Measurements from ENCODE around the gene UBE2E2. TPM values are rescaled to one million over a fixed set of nuclear protein-coding genes. Genes with fewer than 3 reads are reported as not detected.
A peak's percentile ranks its signal among the peaks of the same experiment; 100 is the strongest.

The UBE2E2 gene
- 1 to 10 TPM; 5.7 to 7.2 TPM for total RNA-seq

GRCh38 chr3:23202921-23203707 is at the start of gene UBE2E2:
UBE2E2 (plus strand) TSS chr3:23203327.
- Mint-ChIP-seq H3K4me1 (peaks cover 13% of the 10 kb centered on the region), H3K27me3 (peaks cover 19% of the 10 kb centered on the region), H3K9me3 (no peaks in the 10 kb centered on the region), H3K27ac (peak within 1 kb of the TSS; percentile 84), H3K36me3 (no peaks in the 10 kb centered on the region), H3K4me3 (peak within 1 kb of the TSS; percentile 94)
- ATAC-seq (ENCODE audit: low read depth) (peak; percentile 71), DNase-seq (peak; percentile 82)
- POLR2A ChIA-PET: no interaction called here

GRCh38 chr3:23153436-23153835 is 49.7 kb upstream of the UBE2E2 start:
- POLR2A ChIA-PET: no interaction called here

GRCh38 chr3:23157331-23157730 is 45.8 kb upstream of the UBE2E2 start:
- no peaks in the 10 kb centered on the region for H3K36me3 Mint-ChIP-seq
- no peak overlapping the region for H3K27ac Mint-ChIP-seq
- H3K4me3 Mint-ChIP-seq: no peak overlapping the region
- H3K9me3 Mint-ChIP-seq: peaks cover 1% of the 10 kb centered on the region
- no peaks in the 10 kb centered on the region for H3K4me1 Mint-ChIP-seq
- DNase-seq (no peak), ATAC-seq (ENCODE audit: low read depth) (no peak)
- peaks cover 7% of the 10 kb centered on the region for H3K27me3 Mint-ChIP-seq
- POLR2A ChIA-PET: no interaction called here

More at GRCh38 chr3:23153436-23153835, 49.7 kb upstream of the UBE2E2 start:
- Mint-ChIP-seq H3K9me3 (peaks cover 2% of the 10 kb centered on the region), H3K4me3 (no peak overlapping the region), H3K36me3 (no peaks in the 10 kb centered on the region), H3K4me1 (no peaks in the 10 kb centered on the region), H3K27ac (no peak overlapping the region), H3K27me3 (peaks cover 4% of the 10 kb centered on the region)
- DNase-seq: no peak
- no peak for ATAC-seq (ENCODE audit: low read depth)

GRCh38 chr3:23159929-23160328 is 43.2 kb upstream of the UBE2E2 start:
- Mint-ChIP-seq H3K4me3 (no peak overlapping the region), H3K9me3 (peaks cover 1% of the 10 kb centered on the region), H3K4me1 (no peaks in the 10 kb centered on the region), H3K27me3 (peaks cover 7% of the 10 kb centered on the region), H3K36me3 (no peaks in the 10 kb centered on the region), H3K27ac (no peak overlapping the region)
- DNase-seq: no peak
- POLR2A ChIA-PET: no interaction called here
- ATAC-seq (ENCODE audit: low read depth): no peak

GRCh38 chr3:23161308-23161707 is 41.8 kb upstream of the UBE2E2 start:
- ATAC-seq (ENCODE audit: low read depth): no peak
- POLR2A ChIA-PET: no interaction called here

GRCh38 chr3:23161896-23162570 is 41.1 kb upstream of the UBE2E2 start:
- no peak for DNase-seq
- H3K36me3 Mint-ChIP-seq: no peaks in the 10 kb centered on the region
- peaks cover 3% of the 10 kb centered on the region for H3K27me3 Mint-ChIP-seq
- no peak overlapping the region for H3K27ac Mint-ChIP-seq
- H3K4me3 Mint-ChIP-seq: no peak overlapping the region
- ATAC-seq (ENCODE audit: low read depth): no peak
- no peaks in the 10 kb centered on the region for H3K4me1 Mint-ChIP-seq
- peaks cover 1% of the 10 kb centered on the region for H3K9me3 Mint-ChIP-seq
- POLR2A ChIA-PET: no interaction called here

More at GRCh38 chr3:23161308-23161707, 41.8 kb upstream of the UBE2E2 start:
- no peak overlapping the region for H3K27ac Mint-ChIP-seq
- H3K27me3 Mint-ChIP-seq: peaks cover 7% of the 10 kb centered on the region
- H3K36me3 Mint-ChIP-seq: no peaks in the 10 kb centered on the region
- H3K4me1 Mint-ChIP-seq: no peaks in the 10 kb centered on the region
- no peak overlapping the region for H3K4me3 Mint-ChIP-seq
- no peak for DNase-seq
- peaks cover 1% of the 10 kb centered on the region for H3K9me3 Mint-ChIP-seq

GRCh38 chr3:23162934-23163333 is 40.2 kb upstream of the UBE2E2 start:
- Mint-ChIP-seq H3K4me3 (no peak overlapping the region), H3K27me3 (peaks cover 3% of the 10 kb centered on the region), H3K27ac (no peak overlapping the region), H3K9me3 (peaks cover 1% of the 10 kb centered on the region), H3K4me1 (no peaks in the 10 kb centered on the region), H3K36me3 (no peaks in the 10 kb centered on the region)
- ATAC-seq (ENCODE audit: low read depth): no peak
- no peak for DNase-seq
- POLR2A ChIA-PET: no interaction called here

GRCh38 chr3:23164746-23165145 is 38.4 kb upstream of the UBE2E2 start:
- no peaks in the 10 kb centered on the region for H3K4me1 Mint-ChIP-seq
- peaks cover 5% of the 10 kb centered on the region for H3K27me3 Mint-ChIP-seq

GRCh38 chr3:23165571-23165970 is 37.6 kb upstream of the UBE2E2 start:
- no peak overlapping the region for H3K27ac Mint-ChIP-seq
- no peak for ATAC-seq (ENCODE audit: low read depth)
- H3K4me3 Mint-ChIP-seq: no peak overlapping the region
- POLR2A ChIA-PET: no interaction called here
- peaks cover 6% of the 10 kb centered on the region for H3K27me3 Mint-ChIP-seq
- no peaks in the 10 kb centered on the region for H3K4me1 Mint-ChIP-seq
- H3K9me3 Mint-ChIP-seq: peaks cover 1% of the 10 kb centered on the region
- no peak for DNase-seq
- no peaks in the 10 kb centered on the region for H3K36me3 Mint-ChIP-seq

More at GRCh38 chr3:23164746-23165145, 38.4 kb upstream of the UBE2E2 start:
- no peak overlapping the region for H3K27ac Mint-ChIP-seq
- H3K4me3 Mint-ChIP-seq: no peak overlapping the region
- POLR2A ChIA-PET: no interaction called here
- peaks cover 1% of the 10 kb centered on the region for H3K9me3 Mint-ChIP-seq
- DNase-seq: no peak
- no peak for ATAC-seq (ENCODE audit: low read depth)
- no peaks in the 10 kb centered on the region for H3K36me3 Mint-ChIP-seq

- Mint-ChIP-seq H3K9me3 (peaks cover 1% of the 10 kb centered on the region), H3K27me3 (peaks cover 6% of the 10 kb centered on the region), H3K4me1 (no peaks in the 10 kb centered on the region), H3K36me3 (no peaks in the 10 kb centered on the region), H3K27ac (no peak overlapping the region), H3K4me3 (no peak overlapping the region)
- POLR2A ChIA-PET: no interaction called here
- no peak for ATAC-seq (ENCODE audit: low read depth)
- DNase-seq: no peak
These were observed 36.9 kb upstream of the UBE2E2 start for GRCh38 chr3:23166276-23166675.

GRCh38 chr3:23166845-23167244 is 36.3 kb upstream of the UBE2E2 start:
- H3K27ac Mint-ChIP-seq: no peak overlapping the region
- DNase-seq (no peak), ATAC-seq (ENCODE audit: low read depth) (no peak)
- H3K4me1 Mint-ChIP-seq: no peaks in the 10 kb centered on the region
- peaks cover 6% of the 10 kb centered on the region for H3K27me3 Mint-ChIP-seq
- peaks cover 1% of the 10 kb centered on the region for H3K9me3 Mint-ChIP-seq
- no peak overlapping the region for H3K4me3 Mint-ChIP-seq
- POLR2A ChIA-PET: no interaction called here
- no peaks in the 10 kb centered on the region for H3K36me3 Mint-ChIP-seq

- Mint-ChIP-seq H3K4me1 (no peaks in the 10 kb centered on the region), H3K4me3 (no peak overlapping the region), H3K27me3 (peaks cover 6% of the 10 kb centered on the region), H3K36me3 (no peaks in the 10 kb centered on the region), H3K27ac (no peak overlapping the region), H3K9me3 (peaks cover 2% of the 10 kb centered on the region)
- DNase-seq (no peak), ATAC-seq (ENCODE audit: low read depth) (no peak)
- POLR2A ChIA-PET: no interaction called here
These were observed 33.6 kb upstream of the UBE2E2 start for GRCh38 chr3:23169551-23169950.

- H3K27me3 Mint-ChIP-seq: peaks cover 6% of the 10 kb centered on the region
- H3K9me3 Mint-ChIP-seq: peaks cover 2% of the 10 kb centered on the region
- ATAC-seq (ENCODE audit: low read depth) (no peak), DNase-seq (no peak)
- no peaks in the 10 kb centered on the region for H3K36me3 Mint-ChIP-seq
- POLR2A ChIA-PET: no interaction called here
- no peaks in the 10 kb centered on the region for H3K4me1 Mint-ChIP-seq
- no peak overlapping the region for H3K4me3 Mint-ChIP-seq
- no peak overlapping the region for H3K27ac Mint-ChIP-seq
These were observed 32.8 kb upstream of the UBE2E2 start for GRCh38 chr3:23170291-23170690.

- ATAC-seq (ENCODE audit: low read depth) (no peak), DNase-seq (no peak)
- no peaks in the 10 kb centered on the region for H3K36me3 Mint-ChIP-seq
- peaks cover 2% of the 10 kb centered on the region for H3K9me3 Mint-ChIP-seq
- H3K27ac Mint-ChIP-seq: no peak overlapping the region
- POLR2A ChIA-PET: no interaction called here
- H3K27me3 Mint-ChIP-seq: peaks cover 6% of the 10 kb centered on the region
- H3K4me1 Mint-ChIP-seq: no peaks in the 10 kb centered on the region
- no peak overlapping the region for H3K4me3 Mint-ChIP-seq
These were observed 31.1 kb upstream of the UBE2E2 start for GRCh38 chr3:23172059-23172458.

All from activated naive CD8-positive, alpha-beta T cell treated with anti-CD3 and anti-CD28 coated beads, Interleukin-2, amount 10 ng/mL, durations not matched to agents 7 days and 5 days (primary cell).